Osteoblast (primary cell): Measurements from ENCODE around the gene MGST3. TPM values are rescaled to one million over a fixed set of nuclear protein-coding genes. Genes with fewer than 3 reads are reported as not detected.
"Not testable (repeated sequence)": the region's sequence is repeated elsewhere in the genome, so short reads cannot be mapped to it uniquely, and the experiment has no call there.

Experiments
- DNase-seq: peaks from one replicate; pipeline ENCODE4 v3.0.0; 2011; ENCODE audit warnings: low spot score, mixed read lengths; ENCODE audit not compliant: insufficient read length; ENCODE audit errors: missing footprints
- H2AFZ ChIP-seq: 2 replicates; pipeline ENCODE4 v1.6.0; 2011; ENCODE audit warnings: mild to moderate bottlenecking, low read length
- H3K27ac ChIP-seq: 2 replicates; pipeline ENCODE4 v1.5.1; 2011; ENCODE audit warnings: mild to moderate bottlenecking, low read depth, low read length, moderate library complexity
- H3K27me3 ChIP-seq: 2 replicates; pipeline ENCODE4 v1.6.0; 2012; ENCODE audit warnings: mild to moderate bottlenecking, control low read depth, inconsistent platforms, low read length, moderate library complexity; ENCODE audit not compliant: insufficient read depth
- H3K36me3 ChIP-seq: 2 replicates; pipeline ENCODE4 v1.5.1; 2011; ENCODE audit warnings: mild to moderate bottlenecking, low read length, control low read depth, moderate library complexity; ENCODE audit not compliant: insufficient read depth
- H3K4me1 ChIP-seq: 2 replicates; pipeline ENCODE4 v1.5.1; 2011; ENCODE audit warnings: mild to moderate bottlenecking, low read length, control low read depth, moderate library complexity; ENCODE audit not compliant: insufficient read depth
- H3K4me2 ChIP-seq: 2 replicates; pipeline ENCODE4 v1.6.0; 2011; ENCODE audit warnings: mild to moderate bottlenecking, low read length; ENCODE audit not compliant: insufficient read depth
- H3K4me3 ChIP-seq: fragments of 200-600 bp; sonication (generic); 3 replicates; pipeline ENCODE4 v1.5.1; 2012; ENCODE audit warnings: mild to moderate bottlenecking, low read length, inconsistent platforms; ENCODE audit not compliant: insufficient read depth
- H3K79me2 ChIP-seq: 2 replicates; pipeline ENCODE4 v1.6.0; 2012; ENCODE audit warnings: mild to moderate bottlenecking, low read length, control low read depth, inconsistent platforms; ENCODE audit not compliant: insufficient read depth
- H3K9me3 ChIP-seq: 2 replicates; pipeline ENCODE4 v1.5.1; 2011; ENCODE audit warnings: low read depth, low read length, control low read depth
- H4K20me1 ChIP-seq: 2 replicates; pipeline ENCODE4 v1.6.0; 2012; ENCODE audit warnings: mild to moderate bottlenecking, low read length, control low read depth; ENCODE audit not compliant: insufficient read depth
- total RNA-seq: library from RNA; depleted of rRNA; stranded (reverse); fragments of >200 nt; gene quantifications from 2 replicates; pipeline ENCODE4 v1.2.3, GENCODE V29; 2012
- TF ChIP-seq, protein P1 (sequence below): IDR thresholded peaks from 2 replicates; pipeline ENCODE4 v1.5.1; 2011; ENCODE audit warnings: mild to moderate bottlenecking, low read depth, low read length, moderate library complexity; ENCODE audit errors: extremely low read depth

MGST3 gene
- total RNA-seq = 128 and 207 TPM in 2 replicates

DNA sequence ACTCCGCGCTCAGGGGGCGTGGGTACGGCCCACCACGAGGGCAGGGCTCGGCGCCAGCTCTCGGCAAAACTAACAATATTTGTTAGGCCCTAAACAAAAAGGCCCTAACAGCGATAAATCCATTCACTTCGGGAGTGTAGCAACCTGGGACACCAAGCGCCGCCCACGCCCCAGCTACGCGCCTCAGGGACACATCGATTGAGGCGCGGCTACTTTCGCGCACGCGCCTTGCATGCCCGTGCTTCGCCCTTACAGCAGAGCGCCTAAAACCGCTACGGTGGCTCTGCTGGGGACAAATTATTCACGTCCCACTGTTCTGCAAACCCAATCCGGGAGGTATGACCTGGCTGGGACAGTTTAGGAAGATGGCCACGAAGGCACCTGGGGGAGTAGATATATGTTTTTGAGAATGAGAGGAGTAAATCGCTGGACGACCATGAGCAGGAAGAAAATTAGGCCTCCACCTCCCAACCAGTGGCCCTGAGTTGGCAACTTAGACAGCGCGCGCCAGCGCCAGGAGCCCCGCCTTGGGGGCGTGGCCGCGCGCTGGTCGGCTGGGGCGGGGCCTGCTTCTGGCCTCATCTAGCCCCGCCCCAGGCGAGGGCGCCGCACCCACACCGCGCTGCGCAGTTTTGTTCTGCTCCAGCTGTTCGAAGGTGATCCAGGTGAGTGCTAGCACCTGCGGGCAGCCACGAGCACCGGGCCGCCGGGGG, at the start of gene MGST3:
Gene MGST3 (plus strand): TSS at position 606 of the 713 bp plus-strand sequence. CDS start 18,614 bp downstream, outside the sequence.
- H3K27ac ChIP-seq = peak within 1 kb of the TSS; percentile 85
- peak within 1 kb of the TSS; percentile 90 for H3K4me3 ChIP-seq
- peak within 1 kb of the TSS; percentile 97 for H3K4me2 ChIP-seq
- H3K36me3 ChIP-seq = no peaks in the 10 kb centered on the region
- H3K4me1 ChIP-seq = peaks cover 25% of the 10 kb centered on the region
- peak within 1 kb of the TSS; percentile 93 for H2AFZ ChIP-seq
- peaks cover 17% of the 10 kb centered on the region for H4K20me1 ChIP-seq
- H3K27me3 ChIP-seq = no peaks in the 10 kb centered on the region
- DNase-seq = peak; percentile 95
- H3K79me2 ChIP-seq = peaks cover 47% of the 10 kb centered on the region
- TF ChIP-seq, protein P1, sequence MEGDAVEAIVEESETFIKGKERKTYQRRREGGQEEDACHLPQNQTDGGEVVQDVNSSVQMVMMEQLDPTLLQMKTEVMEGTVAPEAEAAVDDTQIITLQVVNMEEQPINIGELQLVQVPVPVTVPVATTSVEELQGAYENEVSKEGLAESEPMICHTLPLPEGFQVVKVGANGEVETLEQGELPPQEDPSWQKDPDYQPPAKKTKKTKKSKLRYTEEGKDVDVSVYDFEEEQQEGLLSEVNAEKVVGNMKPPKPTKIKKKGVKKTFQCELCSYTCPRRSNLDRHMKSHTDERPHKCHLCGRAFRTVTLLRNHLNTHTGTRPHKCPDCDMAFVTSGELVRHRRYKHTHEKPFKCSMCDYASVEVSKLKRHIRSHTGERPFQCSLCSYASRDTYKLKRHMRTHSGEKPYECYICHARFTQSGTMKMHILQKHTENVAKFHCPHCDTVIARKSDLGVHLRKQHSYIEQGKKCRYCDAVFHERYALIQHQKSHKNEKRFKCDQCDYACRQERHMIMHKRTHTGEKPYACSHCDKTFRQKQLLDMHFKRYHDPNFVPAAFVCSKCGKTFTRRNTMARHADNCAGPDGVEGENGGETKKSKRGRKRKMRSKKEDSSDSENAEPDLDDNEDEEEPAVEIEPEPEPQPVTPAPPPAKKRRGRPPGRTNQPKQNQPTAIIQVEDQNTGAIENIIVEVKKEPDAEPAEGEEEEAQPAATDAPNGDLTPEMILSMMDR = no peak
- H3K9me3 ChIP-seq = no peaks in the 10 kb centered on the region

- H2AFZ ChIP-seq = no peak overlapping the region
- no peaks in the 10 kb centered on the region for H3K79me2 ChIP-seq
- no peaks in the 10 kb centered on the region for H3K9me3 ChIP-seq
- H3K36me3 ChIP-seq = no peaks in the 10 kb centered on the region
- no peak for DNase-seq
- H3K4me1 ChIP-seq = no peaks in the 10 kb centered on the region
- H3K27me3 ChIP-seq = no peaks in the 10 kb centered on the region
- H4K20me1 ChIP-seq = no peaks in the 10 kb centered on the region
- TF ChIP-seq, protein P1 = no peak
- no peak overlapping the region for H3K27ac ChIP-seq
- no peak overlapping the region for H3K4me3 ChIP-seq
- H3K4me2 ChIP-seq = no peak overlapping the region
Measured at GRCh38 chr1:165581926-165582325, 49.1 kb upstream of the MGST3 start.

GRCh38 chr1:165586398-165586797, 44.6 kb upstream of the MGST3 start:
- no peak for DNase-seq
- Histone ChIP-seq H3K27ac (no peak overlapping the region), H3K36me3 (no peaks in the 10 kb centered on the region), H3K79me2 (no peaks in the 10 kb centered on the region), H3K27me3 (peaks cover 24% of the 10 kb centered on the region), H4K20me1 (no peaks in the 10 kb centered on the region), H3K4me3 (no peak overlapping the region), H3K9me3 (no peaks in the 10 kb centered on the region), H3K4me2 (no peak overlapping the region), H3K4me1 (no peaks in the 10 kb centered on the region), H2AFZ (no peak overlapping the region)
- TF ChIP-seq, protein P1 = no peak

DNA sequence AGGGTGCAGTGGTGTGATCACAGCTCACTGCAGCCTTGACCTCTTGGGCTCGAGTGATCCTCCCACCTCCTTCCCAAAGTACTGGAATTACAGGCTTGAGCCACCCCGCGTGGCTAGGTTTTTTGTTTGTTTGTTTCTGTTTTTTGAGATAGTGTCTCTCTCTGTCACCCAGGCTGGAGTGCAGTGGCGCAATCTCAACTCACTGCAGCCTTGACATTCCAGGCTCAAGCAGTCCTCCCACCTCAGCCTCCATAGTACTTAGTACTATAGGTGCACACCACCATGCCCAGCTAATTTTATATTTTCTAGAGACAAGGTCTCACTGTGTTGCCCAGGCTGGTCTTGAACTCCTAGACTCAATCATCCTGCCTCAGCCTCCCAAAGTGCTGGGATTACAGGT, 39.6 kb upstream of the MGST3 start:
- not testable (repeated sequence) for H3K4me3 ChIP-seq, H3K4me2 ChIP-seq, H3K27ac ChIP-seq, H4K20me1 ChIP-seq, H2AFZ ChIP-seq, DNase-seq, H3K4me1 ChIP-seq, H3K36me3 ChIP-seq, H3K9me3 ChIP-seq, H3K79me2 ChIP-seq
- H3K27me3 ChIP-seq = peaks cover 45% of the 10 kb centered on the region
